Measurements from ENCODE around the gene MATCAP1.

Gene MATCAP1

GRCh38 chr16:67173808-67174705, 9.7 kb downstream of the MATCAP1 start:
- no peak for DNase-seq (ENCODE audit: low read depth in 2 of 2, low spot score in 1 of 2)

- no peak for DNase-seq (ENCODE audit: low read depth in 2 of 2, low spot score in 1 of 2)
Measured at GRCh38 chr16:67173323-67173722, 10.4 kb downstream of the MATCAP1 start.

GRCh38 chr16:67170949-67171649, 12.7 kb downstream of the MATCAP1 start:
- no peak for DNase-seq (ENCODE audit: low read depth in 2 of 2, low spot score in 1 of 2)

GRCh38 chr16:67170168-67170948, 13.4 kb downstream of the MATCAP1 start, which contains the start of gene NOL3:
NOL3 (plus strand) TSS chr16:67170538.
- DNase-seq (ENCODE audit: low read depth in 2 of 2, low spot score in 1 of 2) = no peak

GRCh38 chr16:67169642-67170167, 14.1 kb downstream of the MATCAP1 start:
- DNase-seq (ENCODE audit: low read depth in 2 of 2, low spot score in 1 of 2) = no peak

- DNase-seq (ENCODE audit: low read depth in 2 of 2, low spot score in 1 of 2) = no peak
Measured at GRCh38 chr16:67169011-67169451, 14.7 kb downstream of the MATCAP1 start.

- no peak for DNase-seq (ENCODE audit: low read depth in 2 of 2, low spot score in 1 of 2)
Measured at GRCh38 chr16:67167588-67167987, 16.2 kb downstream of the MATCAP1 start.

GRCh38 chr16:67166598-67167168, 17.1 kb downstream of the MATCAP1 start:
- DNase-seq (ENCODE audit: low read depth in 2 of 2, low spot score in 1 of 2) = no peak

- DNase-seq (ENCODE audit: low read depth in 2 of 2, low spot score in 1 of 2) = no peak
Measured at GRCh38 chr16:67166110-67166547, 17.6 kb downstream of the MATCAP1 start.

- DNase-seq (ENCODE audit: low read depth in 2 of 2, low spot score in 1 of 2) = no peak
Measured at GRCh38 chr16:67165121-67166078, 18.4 kb downstream of the MATCAP1 start.

GRCh38 chr16:67164599-67165061, 19.1 kb downstream of the MATCAP1 start, which contains the start of gene HSF4:
HSF4 (plus strand) TSS chr16:67164745; CDS start chr16:67164812, 67 bp downstream.
- DNase-seq (ENCODE audit: low read depth in 2 of 2, low spot score in 1 of 2) = no peak

GRCh38 chr16:67163999-67164558, 19.7 kb downstream of the MATCAP1 start:
- DNase-seq (ENCODE audit: low read depth in 2 of 2, low spot score in 1 of 2) = no peak

- DNase-seq (ENCODE audit: low read depth in 2 of 2, low spot score in 1 of 2) = no peak
Measured at GRCh38 chr16:67163164-67163998, 20.4 kb downstream of the MATCAP1 start.

GRCh38 chr16:67162506-67163163, 21.1 kb downstream of the MATCAP1 start:
- no peak for DNase-seq (ENCODE audit: low read depth in 2 of 2, low spot score in 1 of 2)

GRCh38 chr16:67161595-67162058, 22.1 kb downstream of the MATCAP1 start:
- DNase-seq (ENCODE audit: low read depth in 2 of 2, low spot score in 1 of 2) = no peak

- peak in 1 of 2 donors; percentile 64 for DNase-seq (ENCODE audit: low read depth in 2 of 2, low spot score in 1 of 2)
Measured at GRCh38 chr16:67158637-67159600, 24.8 kb downstream of the MATCAP1 start.
